Neural cell (in vitro differentiated cells): ENCODE results near the gene DROSHA. TPM values are rescaled to one million over a fixed set of nuclear protein-coding genes. Genes with fewer than 3 reads are reported as not detected.

ENCODE experiments used
- H2AFZ ChIP-seq: fragments of 200-600, 300-800 bp; sonication (generic), shearing (Covaris generic); 2 replicates; pipeline ENCODE4 v1.6.0; 2014; ENCODE audit warnings: low read depth, mild to moderate bottlenecking, antibody characterized with exemption, low read length, moderate library complexity
- H3F3A ChIP-seq: fragments of 200-600 bp; shearing (Covaris generic); 2 replicates; pipeline ENCODE4 v1.6.1; 2016; ENCODE audit warnings: mild to moderate bottlenecking, moderate library complexity, mixed read lengths, antibody characterized with exemption, low read length; ENCODE audit not compliant: insufficient read depth, poor library complexity, severe bottlenecking
- H3K27ac ChIP-seq: fragments of 200-600, 300-800 bp; sonication (generic), shearing (Covaris generic); 2 replicates; pipeline ENCODE4 v1.5.1; 2014; ENCODE audit warnings: mild to moderate bottlenecking, low read length, moderate library complexity
- H3K27me3 ChIP-seq: fragments of 300-800, 200-600 bp; sonication (generic), shearing (Covaris generic); 2 replicates; pipeline ENCODE4 v1.6.0; 2014; ENCODE audit warnings: mild to moderate bottlenecking, low read depth, low read length, moderate library complexity; ENCODE audit not compliant: insufficient read depth
- H3K36me3 ChIP-seq: fragments of 300-800, 200-600 bp; sonication (generic), shearing (Covaris generic); 2 replicates; pipeline ENCODE4 v1.5.1; 2014; ENCODE audit warnings: mild to moderate bottlenecking, antibody characterized with exemption, low read length, moderate library complexity; ENCODE audit not compliant: insufficient read depth
- H3K4me2 ChIP-seq: fragments of 300-800, 200-600 bp; sonication (generic), shearing (Covaris generic); 2 replicates; pipeline ENCODE4 v1.6.0; 2014; ENCODE audit warnings: mild to moderate bottlenecking, low read length
- H3K4me3 ChIP-seq: fragments of 300-800, 200-600 bp; sonication (generic), shearing (Covaris generic); 2 replicates; pipeline ENCODE4 v1.5.1; 2014; ENCODE audit warnings: mild to moderate bottlenecking, low read length, moderate library complexity
- H3K79me2 ChIP-seq: fragments of 200-600 bp; shearing (Covaris generic); replicated peaks from 2 replicates; pipeline ENCODE4 v1.6.0; 2014; ENCODE audit warnings: mild to moderate bottlenecking, low read length, moderate library complexity; ENCODE audit not compliant: insufficient read depth
- H3K9ac ChIP-seq: fragments of 300-800, 200-600 bp; sonication (generic), shearing (Covaris generic); 2 replicates; pipeline ENCODE4 v1.6.1; 2016; ENCODE audit warnings: mild to moderate bottlenecking, low read length, mixed read lengths
- H3K9me2 ChIP-seq: fragments of 200-600 bp; shearing (Covaris generic); 2 replicates; pipeline ENCODE4 v1.6.1; 2016; ENCODE audit warnings: mild to moderate bottlenecking, low read length, mixed read lengths; ENCODE audit not compliant: insufficient read depth
- H3K9me3 ChIP-seq: fragments of 200-600, 300-800 bp; sonication (generic), shearing (Covaris generic); 2 replicates; pipeline ENCODE4 v1.6.1; 2016; ENCODE audit warnings: mild to moderate bottlenecking, mixed run types, low read length, moderate library complexity, mixed read lengths
- H4K20me1 ChIP-seq: fragments of 200-600 bp; shearing (Covaris generic); 2 replicates; pipeline ENCODE4 v1.6.1; 2016; ENCODE audit warnings: mild to moderate bottlenecking, mixed run types; ENCODE audit not compliant: insufficient read depth
- EP300 ChIP-seq: fragments of 450-650 bp; conservative IDR thresholded peaks from 2 replicates; pipeline ENCODE4 v1.6.1; 2014; ENCODE audit warnings: antibody characterized with exemption, mild to moderate bottlenecking, moderate library complexity; ENCODE audit not compliant: poor library complexity, severe bottlenecking
- EZH2 ChIP-seq: fragments of 200-600, 300-800 bp; shearing (Covaris generic), sonication (generic); IDR thresholded peaks from 2 replicates; pipeline ENCODE4 v1.6.1; 2014; ENCODE audit warnings: antibody characterized with exemption, low read length, borderline replicate concordance, mild to moderate bottlenecking; ENCODE audit not compliant: insufficient read depth, poor library complexity, severe bottlenecking
- MXI1 ChIP-seq: fragments of 450-650 bp; conservative IDR thresholded peaks from 2 replicates; pipeline ENCODE4 v1.6.1; 2014; ENCODE audit warnings: antibody characterized with exemption, mild to moderate bottlenecking; ENCODE audit not compliant: poor library complexity, severe bottlenecking
- POLR2AphosphoS5 ChIP-seq: IDR thresholded peaks from 2 replicates; pipeline ENCODE4 v1.6.1; 2012
- RAD21 ChIP-seq: fragments of 450-650 bp; conservative IDR thresholded peaks from 2 replicates; pipeline ENCODE4 v1.6.1; 2014; ENCODE audit warnings: antibody characterized with exemption, mild to moderate bottlenecking, moderate library complexity
- SMC3 ChIP-seq: fragments of 450-650 bp; conservative IDR thresholded peaks from 2 replicates; pipeline ENCODE4 v1.6.1; 2014; ENCODE audit warnings: antibody characterized with exemption, mild to moderate bottlenecking, moderate library complexity; ENCODE audit not compliant: poor library complexity
- TAF1 ChIP-seq: IDR thresholded peaks from 2 replicates; pipeline ENCODE4 v1.6.1; 2012; ENCODE audit warnings: low read depth
- polyA plus RNA-seq: library from polyadenylated mRNA; depleted of rRNA; stranded (reverse); fragments of >200 nt; gene quantifications from 2 replicates; pipeline ENCODE4 v1.2.3, GENCODE V29; 2014
- TF ChIP-seq, protein P1 (sequence below): fragments of 450-650 bp; IDR thresholded peaks from 2 replicates; pipeline ENCODE4 v1.5.1; 2014; ENCODE audit warnings: antibody characterized with exemption, mild to moderate bottlenecking, moderate library complexity; ENCODE audit not compliant: poor library complexity, severe bottlenecking
- TF ChIP-seq, protein P2 (sequence below): IDR thresholded peaks from 2 replicates; pipeline ENCODE4 v1.6.1; 2012; ENCODE audit warnings: borderline replicate concordance

The DROSHA gene
- polyA plus RNA-seq, 1 donor from 2014 or later = 88.5 TPM

DNA sequence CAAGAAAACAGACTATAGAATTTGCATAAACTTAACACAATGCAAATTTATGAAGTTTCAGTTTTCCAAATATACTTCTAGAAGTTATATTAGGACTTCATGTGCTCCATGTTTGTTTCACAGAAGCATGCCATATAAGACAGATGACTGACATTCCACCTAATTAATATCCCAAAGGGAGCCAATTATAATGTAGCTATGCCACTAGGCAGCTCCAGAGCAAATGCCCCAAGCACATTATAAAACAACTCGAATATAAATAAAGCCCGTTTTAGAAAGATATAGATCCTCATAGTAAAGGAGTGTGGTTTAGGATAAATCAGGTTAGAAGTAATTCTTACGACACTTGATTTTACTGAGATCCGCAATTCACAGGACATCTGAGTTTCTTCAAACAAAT, 8.9 kb downstream of the DROSHA start:
- peaks cover 10% of the 10 kb centered on the region for H3K36me3 ChIP-seq
- H3K4me2 ChIP-seq = no peak overlapping the region

DNA sequence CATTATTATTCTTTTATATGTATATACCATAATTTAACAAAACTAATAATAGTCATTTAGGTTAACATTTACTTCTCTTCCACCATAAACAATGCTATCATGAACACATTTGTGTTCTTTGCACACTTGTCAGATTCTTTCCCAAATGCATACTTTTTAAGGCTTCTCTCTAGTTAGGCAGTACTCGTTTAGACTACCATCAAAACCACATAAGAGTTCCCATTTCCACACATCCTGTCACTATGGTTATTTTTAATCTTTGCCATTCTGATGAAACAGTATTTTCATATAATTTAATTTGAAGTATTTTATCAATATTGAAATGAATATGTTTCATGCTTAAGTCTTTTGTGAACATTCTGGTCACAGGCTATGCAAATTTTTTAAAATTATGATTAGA, 15.1 kb downstream of the DROSHA start:
- H3K36me3 ChIP-seq = peaks cover 10% of the 10 kb centered on the region
- no peak overlapping the region for H2AFZ ChIP-seq
- TF ChIP-seq RAD21 = no peak
- no peak for TF ChIP-seq TAF1
- no peak for TF ChIP-seq POLR2AphosphoS5
- TF ChIP-seq, protein P1, sequence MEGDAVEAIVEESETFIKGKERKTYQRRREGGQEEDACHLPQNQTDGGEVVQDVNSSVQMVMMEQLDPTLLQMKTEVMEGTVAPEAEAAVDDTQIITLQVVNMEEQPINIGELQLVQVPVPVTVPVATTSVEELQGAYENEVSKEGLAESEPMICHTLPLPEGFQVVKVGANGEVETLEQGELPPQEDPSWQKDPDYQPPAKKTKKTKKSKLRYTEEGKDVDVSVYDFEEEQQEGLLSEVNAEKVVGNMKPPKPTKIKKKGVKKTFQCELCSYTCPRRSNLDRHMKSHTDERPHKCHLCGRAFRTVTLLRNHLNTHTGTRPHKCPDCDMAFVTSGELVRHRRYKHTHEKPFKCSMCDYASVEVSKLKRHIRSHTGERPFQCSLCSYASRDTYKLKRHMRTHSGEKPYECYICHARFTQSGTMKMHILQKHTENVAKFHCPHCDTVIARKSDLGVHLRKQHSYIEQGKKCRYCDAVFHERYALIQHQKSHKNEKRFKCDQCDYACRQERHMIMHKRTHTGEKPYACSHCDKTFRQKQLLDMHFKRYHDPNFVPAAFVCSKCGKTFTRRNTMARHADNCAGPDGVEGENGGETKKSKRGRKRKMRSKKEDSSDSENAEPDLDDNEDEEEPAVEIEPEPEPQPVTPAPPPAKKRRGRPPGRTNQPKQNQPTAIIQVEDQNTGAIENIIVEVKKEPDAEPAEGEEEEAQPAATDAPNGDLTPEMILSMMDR = no peak
- TF ChIP-seq EP300 = no peak

More for the DNA sequence above, 8.9 kb downstream of the DROSHA start:
- H3F3A ChIP-seq = no peaks in the 10 kb centered on the region
- TF ChIP-seq EZH2 (no peak), POLR2AphosphoS5 (no peak)
- H3K4me3 ChIP-seq = no peak overlapping the region
- no peak overlapping the region for H3K9ac ChIP-seq
- H3K9me3 ChIP-seq = no peaks in the 10 kb centered on the region
- no peaks in the 10 kb centered on the region for H4K20me1 ChIP-seq
- no peaks in the 10 kb centered on the region for H3K27me3 ChIP-seq
- H3K9me2 ChIP-seq = no peaks in the 10 kb centered on the region
- no peak overlapping the region for H2AFZ ChIP-seq
- no peaks in the 10 kb centered on the region for H3K79me2 ChIP-seq
- H3K27ac ChIP-seq = no peak overlapping the region

DNA sequence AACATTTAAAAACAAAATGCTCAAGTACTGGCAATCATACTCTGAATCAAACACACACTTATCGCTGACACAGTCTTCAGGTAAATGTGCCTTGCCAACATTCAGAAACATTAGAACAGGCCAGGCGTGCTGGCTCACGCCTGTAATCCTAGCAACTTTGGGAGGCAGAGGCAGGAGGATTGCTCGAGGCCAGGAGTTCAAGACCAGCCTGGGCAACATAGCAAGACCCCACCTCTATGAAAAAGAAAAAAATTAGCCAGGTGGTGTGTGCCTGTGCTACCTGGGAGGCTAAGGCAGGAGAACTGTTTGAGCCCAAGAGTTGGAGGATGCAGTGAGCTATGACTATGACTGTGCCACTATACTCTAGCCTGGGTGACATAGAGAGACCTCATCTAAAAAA, 20.6 kb downstream of the DROSHA start:
- TF ChIP-seq SMC3 (no peak), TAF1 (no peak), MXI1 (no peak), POLR2AphosphoS5 (no peak), EP300 (no peak), RAD21 (no peak), EZH2 (no peak)
- TF ChIP-seq, protein P2, sequence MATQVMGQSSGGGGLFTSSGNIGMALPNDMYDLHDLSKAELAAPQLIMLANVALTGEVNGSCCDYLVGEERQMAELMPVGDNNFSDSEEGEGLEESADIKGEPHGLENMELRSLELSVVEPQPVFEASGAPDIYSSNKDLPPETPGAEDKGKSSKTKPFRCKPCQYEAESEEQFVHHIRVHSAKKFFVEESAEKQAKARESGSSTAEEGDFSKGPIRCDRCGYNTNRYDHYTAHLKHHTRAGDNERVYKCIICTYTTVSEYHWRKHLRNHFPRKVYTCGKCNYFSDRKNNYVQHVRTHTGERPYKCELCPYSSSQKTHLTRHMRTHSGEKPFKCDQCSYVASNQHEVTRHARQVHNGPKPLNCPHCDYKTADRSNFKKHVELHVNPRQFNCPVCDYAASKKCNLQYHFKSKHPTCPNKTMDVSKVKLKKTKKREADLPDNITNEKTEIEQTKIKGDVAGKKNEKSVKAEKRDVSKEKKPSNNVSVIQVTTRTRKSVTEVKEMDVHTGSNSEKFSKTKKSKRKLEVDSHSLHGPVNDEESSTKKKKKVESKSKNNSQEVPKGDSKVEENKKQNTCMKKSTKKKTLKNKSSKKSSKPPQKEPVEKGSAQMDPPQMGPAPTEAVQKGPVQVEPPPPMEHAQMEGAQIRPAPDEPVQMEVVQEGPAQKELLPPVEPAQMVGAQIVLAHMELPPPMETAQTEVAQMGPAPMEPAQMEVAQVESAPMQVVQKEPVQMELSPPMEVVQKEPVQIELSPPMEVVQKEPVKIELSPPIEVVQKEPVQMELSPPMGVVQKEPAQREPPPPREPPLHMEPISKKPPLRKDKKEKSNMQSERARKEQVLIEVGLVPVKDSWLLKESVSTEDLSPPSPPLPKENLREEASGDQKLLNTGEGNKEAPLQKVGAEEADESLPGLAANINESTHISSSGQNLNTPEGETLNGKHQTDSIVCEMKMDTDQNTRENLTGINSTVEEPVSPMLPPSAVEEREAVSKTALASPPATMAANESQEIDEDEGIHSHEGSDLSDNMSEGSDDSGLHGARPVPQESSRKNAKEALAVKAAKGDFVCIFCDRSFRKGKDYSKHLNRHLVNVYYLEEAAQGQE = no peak
- TF ChIP-seq, protein P1 = no peak
- H3K4me2 ChIP-seq = no peak overlapping the region
- no peak overlapping the region for H2AFZ ChIP-seq
- no peaks in the 10 kb centered on the region for H4K20me1 ChIP-seq
- no peaks in the 10 kb centered on the region for H3F3A ChIP-seq
- no peak overlapping the region for H3K9ac ChIP-seq
- no peak overlapping the region for H3K27ac ChIP-seq
- H3K4me3 ChIP-seq = no peak overlapping the region
- no peaks in the 10 kb centered on the region for H3K9me3 ChIP-seq
- H3K27me3 ChIP-seq = no peaks in the 10 kb centered on the region
- H3K9me2 ChIP-seq = no peaks in the 10 kb centered on the region
- no peaks in the 10 kb centered on the region for H3K79me2 ChIP-seq
- peaks cover 11% of the 10 kb centered on the region for H3K36me3 ChIP-seq

More for the DNA sequence above, 15.1 kb downstream of the DROSHA start:
- Histone ChIP-seq H3K27me3 (no peaks in the 10 kb centered on the region), H3K4me3 (no peak overlapping the region), H3K9ac (no peak overlapping the region), H3K79me2 (no peaks in the 10 kb centered on the region), H3F3A (no peaks in the 10 kb centered on the region), H3K9me2 (no peaks in the 10 kb centered on the region), H3K27ac (no peak overlapping the region), H3K4me2 (no peak overlapping the region), H4K20me1 (no peaks in the 10 kb centered on the region), H3K9me3 (no peaks in the 10 kb centered on the region)
